Pancreas (tissue), 10 donors: ENCODE measurements around the gene DLG2. TPM values are rescaled to one million over a fixed set of nuclear protein-coding genes. Genes with fewer than 3 reads are reported as not detected.

ENCODE experiments used
- ATAC-seq, 4 donors: fragments of 200-7000 bp; cut with Tn5 transposase; one replicate each; pipeline versions ENCODE4 v1.8.0 to v1.9.1; 2020; ENCODE audit warnings: mild to moderate bottlenecking in 4 of 4, moderate library complexity in 4 of 4
- DNase-seq, 6 donors: peaks; one replicate each; pipeline ENCODE4 v3.0.0-alpha.2; 2020
- FAIRE-seq: peaks from 2 replicates; lab custom pipeline; 2012; peaks lifted over from hg19 to GRCh38; lab: Jason Lieb, UNC
- H3K27ac ChIP-seq, 4 donors: fragments of 200-600 bp; sonication (generic); 1 replicate in 3 of 4; 2 replicates in 1 of 4; pipeline versions ENCODE4 v1.5.0 to v1.8.0; 2020
- H3K27me3 ChIP-seq, 4 donors: fragments of 200-600 bp; one replicate each; pipeline ENCODE4 v1.8.0; 2021
- H3K36me3 ChIP-seq, 3 donors: fragments of 200-600 bp; sonication (generic) in 1 of 3; one replicate each; pipeline versions ENCODE4 v1.5.0 to v1.8.0; 2020 to 2021
- H3K4me1 ChIP-seq, 3 donors: fragments of 200-600 bp; one replicate each; pipeline ENCODE4 v1.8.0; 2021
- H3K4me3 ChIP-seq, 4 donors: fragments of 200-600 bp; sonication (generic) in 2 of 4; one replicate each; pipeline versions ENCODE4 v1.5.0 to v1.8.0; 2020 to 2021
- H3K9me3 ChIP-seq, 4 donors: fragments of 200-600 bp; one replicate each; pipeline ENCODE4 v1.8.0; 2021
- WGBS, 2 donors: extraction: QIAGEN DNeasy Blood & Tissue Kit; methylation state at CpG; one replicate each; pipeline ENCODE4 v1.1.7; 2013; 5-methylcytosine and 5-hydroxymethylcytosine counted together
- intact Hi-C, 3 donors: fragments of 100-400 bp; cut with DNase I; formaldehyde crosslinking; loops; one replicate each; pipeline versions ENCODE4 v1.11.1 to v1.14.2; 2022
- polyA plus RNA-seq, 2 donors: library from polyadenylated mRNA; stranded (reverse); fragments of 200-250 nt; gene quantifications; one replicate each; pipeline ENCODE4 v1.2.3, GENCODE V29; 2013
- total RNA-seq, 6 donors: library from RNA; stranded (reverse); fragmentation: NEBNext Ultra II Directional in 4 of 6; extraction: Animal tissue kit (Norgen Biotek cat#: 25700) in 4 of 6; gene quantifications; one replicate each; pipeline versions ENCODE4 v1.2.1 to v1.2.4, GENCODE V29; 2021 to 2023
- TF ChIP-seq, protein P1 (sequence below), 4 donors: fragments of 200-600 bp; sonication (generic) in 3 of 4; IDR thresholded peaks; one replicate each; pipeline versions ENCODE4 v1.5.0 to v1.8.0; 2021; ENCODE audit warnings: antibody characterized with exemption in 4 of 4
- donor health status: healthy with polysubstance abuse.
- donor health status: DM: no; HTN: no; CAD: no; lungs with moderate emphysema.
- donor health status: DM: no; HTN: no; CAD: no.
- donor health status: control.
- donor health status: control.
- donor health status: Bipolar disorder and iron deficiency.
- donor health status: DM: yes; HTN: yes; CAD: no.
- donor health status: DM: no; HTN: no; CAD: no.
- donor health status: DM: no; HTN: no; CAD: no.
- donor health status: DM: yes; HTN: yes; CAD: no.

The DLG2 gene
- total and polyA plus RNA-seq, 8 donors = 1.2 to 5.4 (median 3.6) TPM

GRCh38 chr11:83697518-83697917, 1929.6 kb downstream of the DLG2 start:
- H3K4me1 ChIP-seq = no peaks in the 10 kb centered on the region
- H3K27me3 ChIP-seq = no peaks in the 10 kb centered on the region
- H3K9me3 ChIP-seq = no peaks in the 10 kb centered on the region
- DNase-seq (no peak), ATAC-seq (no peak), FAIRE-seq (no peak)
- no peaks in the 10 kb centered on the region for H3K36me3 ChIP-seq
- no peak overlapping the region for H3K27ac ChIP-seq
- intact Hi-C loops = no loop called here
- 90 to 99% methylated on average over 2 of the region's 2 CpGs for WGBS, 2 donors
- no peak overlapping the region for H3K4me3 ChIP-seq
- TF ChIP-seq, protein P1, sequence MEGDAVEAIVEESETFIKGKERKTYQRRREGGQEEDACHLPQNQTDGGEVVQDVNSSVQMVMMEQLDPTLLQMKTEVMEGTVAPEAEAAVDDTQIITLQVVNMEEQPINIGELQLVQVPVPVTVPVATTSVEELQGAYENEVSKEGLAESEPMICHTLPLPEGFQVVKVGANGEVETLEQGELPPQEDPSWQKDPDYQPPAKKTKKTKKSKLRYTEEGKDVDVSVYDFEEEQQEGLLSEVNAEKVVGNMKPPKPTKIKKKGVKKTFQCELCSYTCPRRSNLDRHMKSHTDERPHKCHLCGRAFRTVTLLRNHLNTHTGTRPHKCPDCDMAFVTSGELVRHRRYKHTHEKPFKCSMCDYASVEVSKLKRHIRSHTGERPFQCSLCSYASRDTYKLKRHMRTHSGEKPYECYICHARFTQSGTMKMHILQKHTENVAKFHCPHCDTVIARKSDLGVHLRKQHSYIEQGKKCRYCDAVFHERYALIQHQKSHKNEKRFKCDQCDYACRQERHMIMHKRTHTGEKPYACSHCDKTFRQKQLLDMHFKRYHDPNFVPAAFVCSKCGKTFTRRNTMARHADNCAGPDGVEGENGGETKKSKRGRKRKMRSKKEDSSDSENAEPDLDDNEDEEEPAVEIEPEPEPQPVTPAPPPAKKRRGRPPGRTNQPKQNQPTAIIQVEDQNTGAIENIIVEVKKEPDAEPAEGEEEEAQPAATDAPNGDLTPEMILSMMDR (IDR thresholded peaks at IDR 0.05) = no peak

DNA sequence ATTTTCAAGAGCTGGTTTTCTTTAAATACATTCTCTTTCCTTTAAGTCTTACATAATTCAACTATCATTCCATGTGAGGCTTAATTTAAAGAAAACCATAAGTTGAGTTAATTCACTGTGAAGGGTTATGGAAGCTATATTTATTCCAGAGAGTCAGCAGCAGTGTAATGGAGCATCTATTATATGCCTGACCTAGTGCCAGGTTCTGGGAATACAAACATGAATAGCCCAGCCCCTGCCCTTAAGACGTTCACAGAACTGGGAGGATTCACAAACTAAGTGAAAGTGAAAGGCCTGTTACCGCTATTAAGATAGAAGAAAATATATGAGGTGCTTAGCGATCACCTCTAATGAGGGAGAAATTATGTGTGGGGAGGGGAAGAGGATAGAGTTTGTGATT, 1932.1 kb downstream of the DLG2 start:
- no peak for DNase-seq
- Histone ChIP-seq H3K9me3 (no peaks in the 10 kb centered on the region), H3K27me3 (no peaks in the 10 kb centered on the region), H3K4me3 (no peak overlapping the region), H3K4me1 (no peaks in the 10 kb centered on the region), H3K27ac (no peak overlapping the region), H3K36me3 (no peaks in the 10 kb centered on the region)
- WGBS, 2 donors = 88 to 89% methylated on average over 3 of the region's 3 CpGs
- intact Hi-C loops = no loop called here
- no peak for ATAC-seq
- TF ChIP-seq, protein P1 (IDR thresholded peaks at IDR 0.05) = no peak
- FAIRE-seq = no peak

DNA sequence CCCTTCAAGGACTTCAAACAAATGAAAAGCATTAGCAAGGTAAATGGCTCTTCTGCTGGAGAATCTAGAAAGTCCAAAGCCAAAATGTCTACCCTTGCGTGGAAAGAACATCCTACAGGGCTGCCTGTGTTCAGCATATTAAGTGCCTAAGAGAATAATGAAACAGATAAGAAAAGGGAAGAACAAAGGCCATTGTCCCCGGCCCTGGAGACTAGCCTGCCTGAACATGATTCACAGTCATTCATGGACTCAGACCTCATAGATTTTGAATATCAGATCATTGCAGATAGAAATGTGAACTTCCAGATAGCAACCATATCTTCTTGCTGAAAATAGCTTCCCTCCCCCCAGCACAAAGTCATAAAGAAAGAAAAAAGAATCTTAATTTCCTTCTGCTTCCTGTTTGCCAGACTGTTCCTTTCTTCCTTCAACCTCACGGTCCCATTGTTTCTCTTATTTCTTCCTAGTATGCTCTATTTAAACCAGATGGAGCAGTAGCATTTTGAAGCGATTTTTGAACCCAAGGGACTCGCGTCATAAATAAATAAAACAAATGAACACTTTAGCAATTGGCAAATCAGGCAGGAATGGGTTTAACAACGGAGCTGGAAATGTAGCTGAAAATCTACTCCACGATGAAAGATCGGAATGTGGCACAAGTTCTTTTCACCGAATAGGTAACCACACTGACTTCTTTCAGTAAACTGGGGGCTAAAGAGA, 1932.8 kb downstream of the DLG2 start:
- DNase-seq = no peak
- no peaks in the 10 kb centered on the region for H3K4me1 ChIP-seq
- TF ChIP-seq, protein P1 (IDR thresholded peaks at IDR 0.05) = no peak
- no peaks in the 10 kb centered on the region for H3K27me3 ChIP-seq
- 83 to 87% methylated on average over 10 of the region's 10 CpGs for WGBS, 2 donors
- H3K27ac ChIP-seq = no peak overlapping the region
- H3K36me3 ChIP-seq = no peaks in the 10 kb centered on the region
- H3K9me3 ChIP-seq = no peaks in the 10 kb centered on the region
- H3K4me3 ChIP-seq = no peak overlapping the region
- intact Hi-C loops = no loop called here
- no peak for FAIRE-seq
- ATAC-seq = no peak

- FAIRE-seq (no peak), ATAC-seq (no peak), DNase-seq (no peak)
- WGBS, 2 donors = 90 to 93% methylated on average over 8 of the region's 8 CpGs
- intact Hi-C loops = no loop called here
- Histone ChIP-seq H3K4me3 (no peak overlapping the region), H3K9me3 (no peaks in the 10 kb centered on the region), H3K4me1 (no peaks in the 10 kb centered on the region), H3K36me3 (no peaks in the 10 kb centered on the region), H3K27ac (no peak overlapping the region), H3K27me3 (no peaks in the 10 kb centered on the region)
- TF ChIP-seq, protein P1 (IDR thresholded peaks at IDR 0.05) = no peak
Observed at GRCh38 chr11:83693306-83693992, 1933.7 kb downstream of the DLG2 start.

DNA sequence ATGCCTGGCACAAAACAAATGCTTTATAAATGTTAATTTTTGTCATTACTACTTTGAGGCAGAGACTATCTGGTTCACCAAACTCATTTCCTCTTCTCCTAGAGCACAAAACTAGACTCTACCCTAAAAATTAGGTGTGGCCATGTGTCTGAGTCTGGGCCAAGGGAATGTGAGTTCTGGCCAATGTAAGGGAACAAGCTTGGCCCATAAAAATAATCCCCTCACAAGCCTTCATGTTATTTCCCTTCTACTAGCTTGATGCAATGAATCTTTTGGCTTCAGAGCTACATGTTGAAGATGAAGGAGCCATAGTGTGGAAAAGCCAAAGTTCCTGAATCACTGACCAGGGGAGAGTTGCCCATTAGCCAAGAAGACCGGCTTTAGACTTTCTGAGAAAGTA, 1934.5 kb downstream of the DLG2 start:
- FAIRE-seq = no peak
- no peaks in the 10 kb centered on the region for H3K4me1 ChIP-seq
- intact Hi-C loops = no loop called here
- H3K4me3 ChIP-seq = no peak overlapping the region
- no peaks in the 10 kb centered on the region for H3K9me3 ChIP-seq
- no peak for DNase-seq
- TF ChIP-seq, protein P1 (IDR thresholded peaks at IDR 0.05) = no peak
- H3K36me3 ChIP-seq = no peaks in the 10 kb centered on the region
- H3K27ac ChIP-seq = no peak overlapping the region
- WGBS, 2 donors = 92 to 100% methylated on average over 1 of the region's 1 CpG
- no peaks in the 10 kb centered on the region for H3K27me3 ChIP-seq
- ATAC-seq = no peak
